Measurements from ENCODE around the gene CDCA3.

The CDCA3 gene

GRCh38 chr12:6830999-6831398 is 20.1 kb downstream of the CDCA3 start:
- no peak for TF ChIP-seq CTCF (IDR thresholded peaks at IDR 0.05; ENCODE audit: extremely low read depth, insufficient read depth, missing control alignments)
- DNase-seq (ENCODE audit: low spot score): no peak
- in situ Hi-C loops (cut with MboI; ENCODE audit: low pct_unique_long_range_greater_than_20kb, low sequenced_read_pairs, unreplicated experiment): no loop called here

- no peak for TF ChIP-seq CTCF (IDR thresholded peaks at IDR 0.05; ENCODE audit: extremely low read depth, insufficient read depth, missing control alignments)
- no peak for DNase-seq (ENCODE audit: low spot score)
- in situ Hi-C loops (cut with MboI; ENCODE audit: low pct_unique_long_range_greater_than_20kb, low sequenced_read_pairs, unreplicated experiment): no loop called here
These were observed 20.7 kb downstream of the CDCA3 start for GRCh38 chr12:6830286-6830890.

GRCh38 chr12:6829536-6830220 is 21.4 kb downstream of the CDCA3 start:
- no peak for TF ChIP-seq CTCF (IDR thresholded peaks at IDR 0.05; ENCODE audit: extremely low read depth, insufficient read depth, missing control alignments)
- in situ Hi-C loops (cut with MboI; ENCODE audit: low pct_unique_long_range_greater_than_20kb, low sequenced_read_pairs, unreplicated experiment): no loop called here
- DNase-seq (ENCODE audit: low spot score): no peak

- DNase-seq (ENCODE audit: low spot score): peak; percentile 66
- in situ Hi-C loops (cut with MboI; ENCODE audit: low pct_unique_long_range_greater_than_20kb, low sequenced_read_pairs, unreplicated experiment): no loop called here
- no peak for TF ChIP-seq CTCF (IDR thresholded peaks at IDR 0.05; ENCODE audit: extremely low read depth, insufficient read depth, missing control alignments)
These were observed 22.1 kb downstream of the CDCA3 start for GRCh38 chr12:6828781-6829535.

GRCh38 chr12:6827982-6828780 is 22.9 kb downstream of the CDCA3 start, which contains the start of gene P3H3:
Gene P3H3, plus strand, starts transcription at chr12:6828407. Its CDS starts 34 bp downstream, at chr12:6828441.
- peak; percentile 69 for DNase-seq (ENCODE audit: low spot score)
- peak; percentile 18 for TF ChIP-seq CTCF (IDR thresholded peaks at IDR 0.05; ENCODE audit: extremely low read depth, insufficient read depth, missing control alignments)
- in situ Hi-C loops (cut with MboI; ENCODE audit: low pct_unique_long_range_greater_than_20kb, low sequenced_read_pairs, unreplicated experiment): no loop called here

- in situ Hi-C loops (cut with MboI; ENCODE audit: low pct_unique_long_range_greater_than_20kb, low sequenced_read_pairs, unreplicated experiment): no loop called here
- no peak for TF ChIP-seq CTCF (IDR thresholded peaks at IDR 0.05; ENCODE audit: extremely low read depth, insufficient read depth, missing control alignments)
These were observed 23.6 kb downstream of the CDCA3 start for GRCh38 chr12:6827437-6827911.

More at GRCh38 chr12:6827437-6827911, 23.6 kb downstream of the CDCA3 start:
- DNase-seq (ENCODE audit: low spot score): peak; percentile 70

Data from GM13977 (cell line).